Adrenal gland (tissue), 5 donors: Measurements from ENCODE around the gene AFDN.

Source experiments
- CTCF ChIP-seq, 6 experiments: fragments of 450-650 bp in 4 of 6; fragments of 200-600 bp in 2 of 6; sonication (generic) in 1 of 6; IDR thresholded peaks; 1 replicate in 5 of 6; 2 replicates in 1 of 6; pipeline versions ENCODE4 v1.5.1 to v1.8.0; 2016 to 2021; ENCODE audit warnings: antibody characterized with exemption in 6 of 6, mild to moderate bottlenecking in 2 of 6, moderate library complexity in 1 of 6
- POLR2A ChIP-seq, 2 donors: fragments of 450-650 bp; IDR thresholded peaks; one replicate each; pipeline ENCODE4 v1.6.1; 2017; ENCODE audit warnings: antibody characterized with exemption in 2 of 2, mild to moderate bottlenecking in 2 of 2, moderate library complexity in 1 of 2
- donor health status: DM: no; HTN: no; CAD: no.

GRCh38 chr6:167815296-167815980 is 11.3 kb upstream of the AFDN start:
- TF ChIP-seq POLR2A (IDR thresholded peaks at IDR 0.05), result no peak
- TF ChIP-seq CTCF (IDR thresholded peaks at IDR 0.05), result no peak
